ENCODE measurements around the gene KCND3.

- TF ChIP-seq CTCF (IDR thresholded peaks at IDR 0.05) (peak in 3 of 6 experiments; percentile 32 to 50 (median 41)), POLR2A (IDR thresholded peaks at IDR 0.05) (no peak)
Observed at GRCh38 chr1:111990878-111991718, 1.6 kb upstream of the KCND3 start.

Measured in thyroid gland (tissue), 4 donors.